Kidney capillary endothelial cell (primary cell): Measurements from ENCODE around the gene SUPT3H.
"Not testable (repeated sequence)": the region's sequence is repeated elsewhere in the genome, so short reads cannot be mapped to it uniquely, and the experiment has no call there.

Experiments used
- DNase-seq: peaks from one replicate; pipeline ENCODE4 v3.0.0-alpha.2; 2018; ENCODE audit warnings: low spot score

SUPT3H gene

DNA sequence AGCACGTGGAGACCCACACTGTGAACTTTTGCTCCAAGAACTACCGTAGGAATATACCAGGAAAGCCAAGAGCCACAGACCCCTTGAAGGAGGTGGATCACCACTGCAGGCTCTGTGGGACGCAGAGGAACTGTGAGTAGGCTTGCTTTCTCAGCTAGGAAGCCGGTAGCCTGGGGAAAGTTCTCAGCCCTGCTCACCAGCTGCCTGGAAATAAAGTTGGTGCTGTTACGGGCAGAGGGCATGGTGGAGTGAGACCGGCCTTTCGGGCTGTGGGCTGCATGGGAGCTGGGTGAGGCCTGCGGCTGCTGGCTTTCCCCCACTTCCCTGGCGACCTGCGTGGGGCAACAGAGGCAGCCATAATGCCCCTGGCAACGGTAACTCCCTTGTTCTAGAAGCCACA, 422.6 kb downstream of the SUPT3H start:
- no peak for DNase-seq

DNA sequence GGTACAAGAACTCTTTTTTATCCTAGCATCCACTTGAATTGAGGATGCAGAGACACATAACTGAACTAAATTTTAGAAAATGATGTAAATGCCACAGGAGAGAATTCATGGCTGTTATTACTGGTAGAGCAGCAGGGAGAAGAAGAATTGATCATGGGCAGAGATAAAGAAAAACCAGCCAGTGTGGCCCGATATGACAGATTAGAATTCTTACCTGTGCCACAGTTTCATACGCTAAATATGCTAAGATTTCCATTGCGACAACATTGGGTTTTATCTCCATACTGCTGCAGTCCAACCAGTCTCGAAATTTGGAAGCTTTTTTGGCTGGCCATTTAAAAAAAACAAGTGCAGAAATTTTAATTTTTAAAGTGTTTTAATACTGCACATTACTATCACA, 423.5 kb downstream of the SUPT3H start:
- no peak for DNase-seq

DNA sequence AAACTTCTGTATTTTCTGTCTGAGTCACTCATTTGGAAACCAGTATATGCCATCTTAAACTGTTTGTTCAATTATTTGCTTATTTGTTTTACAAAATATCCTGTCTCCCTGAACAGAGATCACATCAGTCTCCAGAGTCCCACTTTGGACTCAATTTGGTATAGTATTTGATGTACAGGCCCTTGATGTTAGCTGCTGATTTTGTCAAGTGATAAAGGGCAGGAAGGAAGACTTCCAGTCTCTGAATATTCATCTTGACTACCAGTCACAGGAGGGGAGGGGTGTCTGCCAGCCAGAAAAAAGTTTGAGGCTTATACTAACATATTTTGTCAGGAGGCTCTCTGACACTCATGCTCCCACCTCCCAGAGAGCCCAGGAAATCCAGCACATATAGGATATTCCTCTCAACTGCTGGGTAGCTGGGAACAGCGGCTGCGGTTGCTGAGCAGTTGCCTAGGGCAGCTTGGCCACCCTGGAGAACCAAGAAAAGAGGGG, 426.4 kb downstream of the SUPT3H start:
- no peak for DNase-seq

DNA sequence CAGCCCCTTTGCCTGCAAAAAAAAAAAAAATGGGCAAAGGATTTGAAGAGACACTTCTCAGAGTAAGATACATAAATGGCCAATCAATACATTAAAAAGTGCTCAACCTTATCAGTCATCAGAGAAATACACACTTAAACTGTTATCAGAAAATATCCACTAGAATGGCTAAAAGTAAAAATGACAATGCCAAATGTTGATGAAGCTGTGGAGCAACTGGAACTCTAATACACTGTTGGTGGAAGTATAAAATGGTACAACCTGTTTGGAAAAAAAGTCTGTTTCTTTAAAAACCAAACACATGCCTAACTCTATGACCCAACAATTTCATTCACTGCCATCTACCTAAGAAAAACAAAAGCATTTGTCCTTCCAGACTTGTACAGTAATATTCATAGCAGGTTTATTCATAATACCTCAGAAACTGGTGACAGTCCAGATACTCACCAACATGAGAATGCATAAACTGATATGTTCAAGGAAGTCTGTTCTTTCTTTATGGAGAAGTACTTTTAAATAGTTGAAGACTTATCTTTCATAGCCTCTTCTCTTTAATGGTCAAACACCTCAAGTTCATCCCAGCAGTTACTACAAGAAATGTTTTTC, 428.0 kb downstream of the SUPT3H start:
- DNase-seq = no peak

DNA sequence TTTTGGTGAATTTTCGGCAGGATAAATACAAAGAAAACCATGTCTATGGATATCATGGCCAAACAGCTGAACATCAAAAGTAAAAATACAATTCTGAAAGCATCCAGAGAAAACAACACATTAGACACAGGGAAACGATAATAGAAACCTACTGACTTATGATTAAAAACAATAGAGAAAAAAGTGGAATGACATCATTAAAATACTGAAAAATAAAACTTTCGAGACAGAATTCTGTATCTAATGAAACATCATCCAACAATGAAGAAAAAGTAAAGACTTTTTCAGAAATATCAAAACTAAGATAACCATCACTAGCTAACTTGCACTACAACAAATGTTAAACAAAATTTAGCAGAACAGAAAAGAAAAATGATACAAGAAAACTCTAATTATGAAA, 434.2 kb downstream of the SUPT3H start:
- DNase-seq = no peak

DNA sequence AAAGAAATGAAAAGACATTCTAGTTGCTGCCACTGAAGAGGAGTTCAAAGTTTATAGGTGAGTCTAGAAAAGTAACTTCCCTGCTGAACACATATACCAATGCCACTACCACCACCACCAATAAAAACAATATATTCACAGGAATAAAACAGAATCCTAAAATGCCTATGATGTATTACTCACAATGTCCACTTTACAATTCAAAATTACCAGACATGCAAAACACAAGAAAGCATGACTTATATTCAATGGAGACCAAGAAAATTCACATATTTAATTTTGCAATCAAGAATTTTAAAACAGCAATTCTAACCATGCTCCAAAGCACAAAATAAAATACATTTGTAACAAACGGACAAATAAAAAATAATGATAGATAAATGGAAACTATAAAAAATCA, 434.9 kb downstream of the SUPT3H start:
- DNase-seq = no peak

DNA sequence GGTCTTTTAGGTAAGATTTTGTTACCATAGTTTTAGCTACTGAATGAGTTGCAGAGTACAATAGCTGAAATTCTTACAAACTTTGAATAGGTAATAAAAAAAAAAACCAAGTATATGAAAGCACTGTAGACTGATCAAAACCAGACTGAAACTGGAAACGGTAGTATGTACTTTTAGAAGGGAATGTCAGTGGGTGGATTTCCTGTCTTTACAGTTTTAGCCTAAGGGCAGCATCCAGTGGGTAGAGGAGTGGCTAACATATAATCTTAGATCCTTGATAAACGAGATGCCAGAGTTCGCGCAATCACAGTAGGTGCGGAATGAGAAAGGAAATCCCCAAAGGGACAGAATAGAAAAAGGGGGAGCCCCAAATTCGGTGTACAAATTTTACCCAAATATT, 435.5 kb downstream of the SUPT3H start:
- no peak for DNase-seq

DNA sequence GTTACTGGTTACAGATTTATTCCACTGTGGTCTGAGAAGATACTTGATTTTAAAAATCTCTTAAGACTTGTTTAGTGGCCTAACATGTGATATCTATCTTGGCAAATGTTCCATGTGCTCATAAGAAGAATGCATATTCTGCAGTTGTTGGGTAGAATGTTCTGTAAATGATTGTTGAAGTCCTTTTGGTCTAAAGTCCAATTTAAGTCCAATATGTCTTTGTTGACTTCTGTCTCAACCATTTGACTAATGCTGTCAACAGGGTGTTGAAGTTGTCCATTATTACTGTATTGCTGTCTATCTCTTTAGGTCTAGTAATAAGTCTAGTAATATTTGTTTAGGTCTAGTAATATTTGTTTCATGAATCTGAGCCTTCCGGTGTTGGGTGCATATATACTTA, 437.4 kb downstream of the SUPT3H start:
- DNase-seq = no peak

DNA sequence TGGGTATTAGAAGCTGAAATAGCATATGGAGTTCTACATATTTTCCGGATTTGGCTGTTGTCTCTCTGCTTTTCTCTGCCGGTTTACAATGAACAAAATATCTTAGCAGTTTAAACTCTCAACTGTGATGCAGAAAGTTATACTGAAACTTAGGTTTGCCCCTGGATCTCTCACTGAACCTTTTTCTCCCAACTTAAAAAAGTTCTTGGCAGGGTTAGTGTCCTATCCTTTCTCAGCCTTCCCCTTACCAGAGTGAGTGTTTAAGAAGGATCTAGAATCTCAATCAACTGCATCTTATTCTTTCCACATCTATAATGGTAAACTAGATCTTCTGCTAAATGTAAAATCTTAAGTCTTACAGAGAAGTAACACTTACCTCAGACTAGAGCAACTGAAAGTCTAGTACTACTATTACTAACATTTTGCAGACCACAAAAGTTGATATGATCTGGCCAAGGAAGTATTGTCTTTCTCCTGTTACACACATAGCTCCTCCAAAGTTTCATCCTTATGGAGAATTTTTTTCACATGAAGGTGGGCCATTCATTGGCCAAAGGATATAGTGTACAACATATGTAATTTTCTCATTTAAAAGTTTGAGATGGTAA, 441.9 kb downstream of the SUPT3H start:
- DNase-seq = no peak

DNA sequence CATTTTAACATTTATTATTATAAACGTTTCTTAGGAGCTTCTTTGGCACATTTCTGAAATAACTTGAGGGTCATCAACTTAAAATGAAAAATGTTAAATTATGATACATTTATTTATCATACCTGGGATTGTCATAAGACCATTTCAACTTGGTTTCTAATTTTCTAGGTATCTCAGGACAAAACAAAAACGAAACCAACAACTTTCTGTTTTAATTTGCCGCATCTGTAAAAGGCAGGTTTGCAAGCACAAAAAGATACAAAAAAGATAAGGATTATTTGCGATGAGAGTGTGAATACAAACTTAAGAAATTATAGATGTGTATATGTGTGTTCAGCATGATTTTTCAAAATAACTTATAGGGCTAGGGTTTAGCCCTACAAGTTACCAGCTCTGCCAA, 444.6 kb downstream of the SUPT3H start:
- DNase-seq = no peak

DNA sequence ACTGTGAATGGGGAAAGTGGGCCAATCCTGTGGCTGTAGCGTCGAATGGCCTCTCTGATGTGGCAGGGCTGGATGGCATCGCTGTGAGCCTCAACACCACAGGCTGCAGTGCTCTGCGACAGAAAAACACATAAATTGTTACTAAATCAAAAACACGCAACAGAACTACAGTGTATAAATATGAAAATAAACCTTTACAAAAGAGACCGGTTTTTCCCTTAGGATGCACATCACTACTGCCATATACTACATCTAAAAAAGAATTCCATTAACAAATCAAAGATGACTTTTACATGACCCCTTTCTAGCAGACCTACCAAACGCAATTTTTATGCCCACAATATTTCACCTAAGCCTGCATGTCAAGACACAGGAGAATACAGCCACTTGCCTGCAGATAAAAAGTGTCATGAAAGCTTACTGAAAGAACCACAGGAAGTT, 445.1 kb downstream of the SUPT3H start:
- DNase-seq = no peak

DNA sequence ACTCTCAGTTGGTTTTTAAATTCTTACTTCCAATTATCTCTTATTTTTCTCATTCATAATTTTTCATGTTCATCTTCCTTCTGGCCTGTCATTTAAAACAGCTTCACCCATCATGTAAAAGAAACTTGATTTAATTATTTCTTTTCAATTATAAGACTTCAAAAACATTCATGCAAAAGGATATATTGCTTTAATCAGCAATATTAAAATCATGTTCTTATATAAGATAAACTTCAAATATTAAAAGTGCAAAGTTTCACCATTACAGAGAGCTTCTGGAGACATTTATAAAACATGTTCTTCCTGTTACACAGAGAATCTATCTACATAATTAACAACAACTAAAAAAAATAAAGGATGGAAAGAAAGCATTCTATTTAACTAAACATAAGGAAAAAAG, 446.3 kb downstream of the SUPT3H start:
- DNase-seq = no peak

DNA sequence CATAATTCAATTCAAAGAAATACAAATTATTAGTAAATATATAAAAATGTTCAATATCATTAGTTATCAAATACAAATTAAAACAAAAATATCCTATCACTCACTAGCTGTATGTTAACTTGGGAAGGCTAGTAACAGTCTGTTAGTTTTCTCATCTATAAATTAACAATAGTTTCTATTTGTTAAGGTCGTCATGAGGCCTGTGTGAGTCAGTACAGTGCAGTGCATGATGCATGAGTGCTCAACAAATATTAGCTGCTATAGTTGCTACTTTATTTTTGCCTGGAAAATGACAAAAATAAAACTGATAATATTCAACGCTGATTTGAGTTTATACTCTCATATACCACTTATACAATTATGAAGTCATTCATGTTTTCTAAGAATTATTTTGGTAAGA, 451.2 kb downstream of the SUPT3H start:
- DNase-seq = no peak

DNA sequence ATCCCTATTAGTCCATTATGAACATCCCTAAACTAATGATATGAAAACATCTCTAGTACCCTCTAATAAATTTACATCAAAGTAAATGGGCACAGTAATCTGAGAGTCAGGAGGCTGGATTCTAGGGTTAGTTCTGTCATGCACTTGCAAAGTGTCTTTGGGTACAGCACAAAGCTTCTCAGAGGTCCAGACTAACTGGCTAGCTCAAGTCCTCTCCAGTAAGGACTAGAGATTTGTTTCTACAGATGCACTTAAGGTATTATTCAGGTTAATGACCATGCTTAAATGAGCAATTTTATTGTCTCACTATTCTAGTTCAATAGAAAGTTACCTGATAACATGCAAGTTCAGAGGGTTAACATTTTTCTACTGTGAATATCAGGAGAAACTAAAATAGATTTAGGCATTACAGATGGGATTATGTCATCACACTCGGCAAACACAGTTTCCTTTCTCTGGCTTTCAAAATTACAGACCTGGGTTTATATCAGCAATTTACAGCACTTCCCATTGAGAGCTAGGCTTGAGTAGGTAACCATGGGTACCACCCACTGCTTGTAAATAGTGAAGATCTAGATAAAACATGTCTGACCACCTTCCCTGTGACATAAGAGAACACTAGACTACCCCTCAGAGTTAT, 452.5 kb downstream of the SUPT3H start:
- no peak for DNase-seq

DNA sequence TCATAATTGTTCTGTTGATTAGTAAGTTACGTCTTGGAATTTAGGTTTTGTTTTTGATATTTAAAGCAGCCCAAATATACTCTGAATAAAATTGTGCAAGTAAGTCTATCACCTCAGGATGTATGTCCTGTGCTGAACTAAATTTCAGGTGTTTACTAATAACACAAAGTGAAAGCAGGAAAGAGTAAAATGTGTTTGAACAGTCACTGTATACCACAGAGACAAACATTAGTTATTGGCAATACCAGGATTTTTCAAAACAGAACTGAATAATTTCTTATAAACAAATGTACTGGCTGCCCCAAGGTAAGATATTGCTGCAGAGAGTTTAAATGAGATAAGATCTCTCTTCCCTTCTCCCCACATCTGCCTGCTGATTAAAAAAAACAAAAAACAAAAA, 454.3 kb downstream of the SUPT3H start:
- DNase-seq = no peak

DNA sequence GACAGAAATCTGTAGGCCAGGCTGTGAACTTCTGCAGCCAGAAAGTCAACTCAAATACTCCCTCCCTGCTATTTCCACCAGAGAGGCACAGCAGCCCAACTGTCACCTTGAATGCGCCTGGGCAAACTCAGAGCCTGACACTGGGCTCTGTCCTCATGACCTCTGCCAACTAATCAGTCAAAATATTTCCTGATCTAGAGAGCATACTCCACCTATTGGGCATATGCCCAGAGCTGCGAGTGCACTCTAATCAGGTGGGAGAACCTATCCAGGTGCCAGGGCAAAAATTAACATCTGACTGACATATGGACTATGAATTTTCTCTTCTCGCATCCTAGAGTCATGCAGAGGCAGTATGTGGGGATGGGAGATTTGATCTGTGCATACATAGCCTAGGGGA, 455.9 kb downstream of the SUPT3H start:
- DNase-seq = no peak

DNA sequence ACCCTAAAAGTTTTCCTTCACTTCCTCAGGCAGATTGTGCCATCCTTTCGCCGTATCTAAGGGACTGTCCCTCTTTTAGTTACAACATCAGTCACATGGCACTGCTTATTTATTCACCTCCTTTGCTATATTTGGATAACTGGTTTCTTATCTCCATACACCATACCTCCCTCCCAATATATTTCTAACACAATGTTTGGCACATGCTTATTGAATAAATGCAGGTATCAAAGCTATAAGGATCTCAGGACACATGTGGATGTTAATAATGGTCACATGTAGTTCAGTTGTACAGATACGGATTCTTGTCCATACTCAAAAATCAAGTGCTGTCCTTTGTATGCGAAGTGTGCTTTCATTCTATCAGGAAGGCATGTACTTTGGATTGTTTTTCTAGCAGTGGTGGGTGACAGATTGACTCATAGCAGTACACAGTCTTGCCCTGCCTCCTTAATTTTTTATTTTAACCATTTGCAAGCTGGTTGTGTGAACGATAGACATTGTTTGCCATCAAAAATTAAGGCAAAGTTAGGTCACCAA, 456.7 kb downstream of the SUPT3H start:
- no peak for DNase-seq

DNA sequence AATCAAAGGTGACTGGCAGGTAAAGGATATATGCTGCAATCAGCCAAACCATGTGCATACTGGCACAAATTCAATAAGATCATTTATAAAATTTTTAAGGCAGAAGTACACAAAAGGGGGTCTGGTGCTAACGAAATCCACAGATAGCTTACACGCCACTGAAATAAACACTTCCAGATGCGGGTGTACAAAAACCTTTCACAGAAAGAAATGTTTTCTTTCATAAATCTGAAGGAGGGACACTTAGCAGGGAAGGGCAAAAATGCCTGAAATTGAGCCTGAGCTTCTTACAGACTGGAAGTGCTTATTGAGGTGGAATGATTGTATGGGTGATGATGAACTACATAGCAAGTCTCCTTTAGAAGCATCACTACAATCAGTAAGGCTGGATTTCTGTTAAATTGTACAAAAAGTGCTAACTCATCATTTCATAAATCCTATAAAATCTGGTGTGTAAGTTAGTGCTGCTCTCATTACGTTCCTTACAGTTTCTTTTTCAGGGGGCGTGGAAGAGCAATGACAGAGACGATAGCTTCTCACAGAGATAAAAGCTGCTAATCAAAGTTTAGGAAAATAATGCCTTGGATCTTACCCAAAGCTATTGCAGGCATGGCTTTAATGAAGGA, 458.9 kb downstream of the SUPT3H start:
- DNase-seq = no peak

DNA sequence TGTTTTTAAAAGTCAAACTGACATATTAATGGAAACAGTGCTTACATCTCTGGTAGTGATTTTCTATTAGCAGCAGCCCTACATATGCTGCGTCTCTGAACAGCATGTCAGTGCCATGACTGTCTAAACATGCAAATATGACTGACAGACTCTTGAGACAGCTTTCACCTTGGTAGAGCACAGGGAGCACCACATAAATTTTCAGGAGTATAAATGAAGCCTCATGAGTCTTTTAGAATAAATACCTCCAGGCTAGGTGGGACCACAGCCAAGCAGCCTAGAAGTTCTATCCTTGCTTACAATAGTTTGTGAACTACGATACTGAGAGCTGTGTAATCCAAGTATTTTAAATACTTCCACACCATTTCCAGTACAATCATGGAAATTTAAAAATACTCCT, 460.3 kb downstream of the SUPT3H start:
- DNase-seq = no peak

DNA sequence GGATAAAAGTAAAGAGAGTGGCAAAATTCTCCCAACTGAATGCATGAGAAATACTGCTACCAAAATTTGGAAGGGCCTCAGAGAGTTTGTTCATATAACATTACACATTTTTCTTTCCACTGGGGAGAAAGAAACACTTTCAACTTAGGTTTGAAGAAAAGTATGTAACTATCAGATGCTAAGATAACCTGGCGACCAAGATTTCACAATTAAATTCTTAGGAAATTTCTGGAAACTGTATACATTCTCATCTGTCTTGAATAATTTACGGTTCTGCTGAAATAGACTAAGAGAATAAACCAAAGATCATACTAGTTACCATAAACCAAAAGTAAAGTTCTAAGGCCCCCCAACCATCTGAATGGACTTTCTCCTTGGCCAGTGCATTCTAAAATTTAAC, 462.6 kb downstream of the SUPT3H start:
- no peak for DNase-seq

DNA sequence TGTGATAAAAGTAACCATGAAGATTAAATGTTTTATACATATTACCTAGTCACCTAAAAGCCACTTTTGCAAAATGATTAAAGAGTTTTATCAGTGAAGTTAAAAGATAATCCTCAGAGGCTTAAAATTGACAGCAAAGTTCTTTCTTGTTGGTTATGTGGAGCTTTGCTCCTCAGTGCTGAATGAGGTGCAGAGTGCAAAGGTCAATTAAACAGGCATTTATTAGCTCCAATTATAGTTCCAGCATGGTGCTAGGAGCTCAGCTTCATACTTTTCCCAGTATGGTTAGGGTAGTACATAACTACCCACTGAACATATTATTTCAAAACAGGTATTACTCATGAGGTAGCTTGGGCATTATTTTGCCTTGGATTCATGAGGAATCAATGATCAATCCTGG, 463.6 kb downstream of the SUPT3H start:
- no peak for DNase-seq

DNA sequence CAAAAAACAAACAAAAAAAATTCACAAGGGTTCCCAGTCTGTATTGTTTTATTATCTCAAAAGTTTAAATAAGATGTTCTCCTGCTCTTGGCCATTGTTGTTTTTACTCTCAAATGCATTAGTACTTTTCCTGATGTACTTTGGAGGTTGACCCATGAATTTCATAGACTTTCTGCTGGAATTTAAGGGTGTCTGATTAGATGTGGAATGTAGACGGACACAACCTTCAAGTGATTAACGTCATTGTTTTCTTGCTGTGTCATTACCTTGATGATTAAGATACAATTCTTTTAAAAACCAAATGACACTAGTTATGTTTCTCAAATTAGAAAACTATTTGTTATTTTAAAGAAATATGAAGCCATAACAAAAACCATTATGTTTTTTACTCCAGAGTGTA, 471.0 kb downstream of the SUPT3H start:
- no peak for DNase-seq

DNA sequence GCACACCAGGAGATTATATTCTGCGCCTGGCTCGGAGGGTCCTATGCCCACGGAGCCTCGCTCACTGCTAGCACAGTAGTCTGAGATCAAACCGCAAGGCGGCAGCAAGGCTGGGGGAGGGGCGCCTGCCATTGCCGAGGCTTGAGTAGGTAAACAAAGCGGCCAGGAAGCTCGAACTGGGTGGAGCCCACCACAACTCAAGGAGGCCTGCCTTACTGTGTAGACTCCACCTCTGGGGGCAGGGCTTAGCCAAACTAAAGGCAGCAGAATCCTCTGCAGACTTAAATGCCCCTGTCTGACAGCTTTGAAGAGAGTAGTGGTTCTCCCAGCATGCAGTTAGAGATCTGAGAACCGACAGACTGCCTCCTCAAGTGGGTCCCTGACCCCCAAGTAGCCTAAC, 477.4 kb downstream of the SUPT3H start:
- DNase-seq = not testable (repeated sequence)
